GM08714 (cell line): ENCODE measurements around the gene IGDCC3.
A peak's percentile ranks its signal among the peaks of the same experiment; 100 is the strongest.

Experiments
- H3K4me3 ChIP-seq: fragments of 200-500 bp; sonication (Bioruptor generic); 2 replicates; pipeline ENCODE4 v1.5.1; 2014; ENCODE audit warnings: mild to moderate bottlenecking, low read length, inconsistent platforms
- ZNF274 ChIP-seq: IDR thresholded peaks from 2 replicates; pipeline ENCODE4 v1.6.1; 2012; ENCODE audit warnings: mild to moderate bottlenecking, low read depth, low read length

IGDCC3 gene

GRCh38 chr15:65306551-65306950 is 71.3 kb downstream of the IGDCC3 start:
- TF ChIP-seq ZNF274, result no peak

GRCh38 chr15:65305776-65306175 is 72.0 kb downstream of the IGDCC3 start:
- TF ChIP-seq ZNF274, result no peak
- H3K4me3 ChIP-seq, result no peak overlapping the region

More at GRCh38 chr15:65306551-65306950, 71.3 kb downstream of the IGDCC3 start:
- no peak overlapping the region for H3K4me3 ChIP-seq

- no peak overlapping the region for H3K4me3 ChIP-seq
- TF ChIP-seq ZNF274, result no peak
These were observed 72.5 kb downstream of the IGDCC3 start for GRCh38 chr15:65305150-65305758.

- peak within 1 kb of the TSS; percentile 64 for H3K4me3 ChIP-seq
- TF ChIP-seq ZNF274, result no peak
These were observed 73.2 kb downstream of the IGDCC3 start, which contains the start of gene RNU5B-1 for GRCh38 chr15:65304381-65305149. Gene RNU5B-1, plus strand, starts transcription at chr15:65304677.

DNA sequence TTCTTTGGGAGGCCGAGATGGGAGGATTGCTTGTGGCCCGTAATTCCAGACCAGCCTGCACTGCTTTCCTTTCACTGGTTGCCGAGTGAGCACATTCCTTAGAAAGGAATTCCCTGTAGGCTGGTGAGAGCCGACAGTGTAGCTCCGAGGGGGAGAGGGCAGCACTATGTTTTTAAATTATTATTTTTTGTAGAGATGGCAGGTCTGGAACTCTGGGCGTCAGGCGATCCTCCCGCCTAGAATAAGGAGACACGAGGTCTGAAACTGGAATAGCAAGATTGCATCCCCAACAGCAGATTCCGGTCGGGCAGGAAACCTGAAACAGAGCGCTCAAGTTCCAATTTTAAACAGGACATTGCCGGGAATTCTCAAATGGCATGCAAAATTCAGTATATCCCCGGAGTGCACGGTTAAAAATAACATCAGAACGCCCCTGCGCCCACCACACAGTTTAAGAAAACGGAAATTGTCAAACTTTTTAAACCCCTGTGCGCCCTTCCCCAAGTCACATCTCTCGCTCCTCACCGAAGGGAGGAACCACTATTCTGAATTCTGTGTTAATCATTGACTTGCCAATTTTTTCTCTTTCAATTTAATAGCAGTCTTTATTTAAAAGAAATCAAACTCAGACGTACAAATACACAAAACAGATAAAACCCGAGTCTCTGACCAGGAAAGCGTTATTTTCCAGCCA is 74.0 kb downstream of the IGDCC3 start:
- TF ChIP-seq ZNF274, result no peak
- H3K4me3 ChIP-seq, result peak overlapping the region; percentile 64

- no peak overlapping the region for H3K4me3 ChIP-seq
These were observed 75.7 kb downstream of the IGDCC3 start for GRCh38 chr15:65302061-65302460.

GRCh38 chr15:65300924-65301441 is 76.8 kb downstream of the IGDCC3 start:
- no peak overlapping the region for H3K4me3 ChIP-seq
- TF ChIP-seq ZNF274, result no peak

More at GRCh38 chr15:65302061-65302460, 75.7 kb downstream of the IGDCC3 start:
- TF ChIP-seq ZNF274, result no peak

GRCh38 chr15:65298731-65299130 is 79.1 kb downstream of the IGDCC3 start:
- H3K4me3 ChIP-seq, result no peak overlapping the region
- TF ChIP-seq ZNF274, result no peak

DNA sequence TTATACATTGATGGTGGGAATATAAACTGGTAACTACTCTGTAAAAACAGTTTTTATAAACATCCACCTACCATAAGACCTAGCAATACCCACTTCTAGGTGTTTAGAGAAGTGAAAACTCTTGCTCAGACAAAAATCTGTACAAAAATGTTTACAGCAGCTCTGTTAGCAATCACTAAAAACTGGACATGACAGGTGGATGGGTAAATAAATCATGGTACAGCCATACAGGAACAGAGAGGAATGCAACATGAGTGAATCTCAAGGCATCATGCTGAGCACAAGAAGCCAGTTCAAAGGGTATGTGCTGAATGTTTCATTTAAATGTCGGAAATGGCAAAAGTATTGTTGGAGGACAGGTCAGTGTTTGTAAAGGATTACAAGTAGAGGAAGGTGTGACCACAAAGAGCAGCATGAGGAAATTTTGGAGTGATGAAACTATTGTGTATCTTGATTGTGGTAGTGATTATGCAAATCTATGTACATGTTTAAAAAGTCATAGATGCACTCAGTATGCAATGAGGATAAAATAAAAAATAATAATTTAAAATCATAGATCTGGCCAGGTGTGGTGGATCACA is 84.8 kb downstream of the IGDCC3 start:
- H3K4me3 ChIP-seq, result no peak overlapping the region
- TF ChIP-seq ZNF274, result no peak

- no peak for TF ChIP-seq ZNF274
- no peak overlapping the region for H3K4me3 ChIP-seq
These were observed 87.6 kb downstream of the IGDCC3 start for GRCh38 chr15:65290228-65290627.

- H3K4me3 ChIP-seq, result no peak overlapping the region
- TF ChIP-seq ZNF274, result no peak
These were observed 88.4 kb downstream of the IGDCC3 start for GRCh38 chr15:65289261-65289854.

- no peak overlapping the region; the same call in 1 of the 2 replicates for H3K4me3 ChIP-seq
- no peak for TF ChIP-seq ZNF274
These were observed 90.3 kb downstream of the IGDCC3 start for GRCh38 chr15:65287520-65287855.

GRCh38 chr15:65286704-65287519 is 90.9 kb downstream of the IGDCC3 start, which contains the start of gene PARP16:
Gene PARP16, minus strand, starts transcription at chr15:65286883. Its CDS starts 457 bp downstream, at chr15:65286426.
- H3K4me3 ChIP-seq, result peak within 1 kb of the TSS; percentile 90
- no peak for TF ChIP-seq ZNF274
